GM10248 (cell line): ENCODE results near the gene CAMK2B.

Experiments used
- CTCF ChIA-PET: fragments of 300-600 bp; sonication (Branson Sonifier 250); formaldehyde crosslinking; extraction: SDS; loops from one replicate; lab custom pipeline; 2021; ENCODE audit warnings: antibody characterized with exemption; lab: Yijun Ruan, JAX
- POLR2A ChIA-PET: fragments of 350-650 bp; sonication (Branson Sonifier 250); formaldehyde crosslinking; extraction: SDS; loops from one replicate; lab custom pipeline; 2020; ENCODE audit warnings: antibody characterized with exemption; lab: Yijun Ruan, JAX
- DNase-seq: peaks from one replicate; pipeline ENCODE4 v3.0.0; 2012; ENCODE audit errors: extremely low spot score
- TF ChIP-seq, protein P1 (sequence below): IDR thresholded peaks from 2 replicates; pipeline ENCODE4 v1.5.1; 2012; ENCODE audit warnings: mild to moderate bottlenecking, low read depth; ENCODE audit errors: extremely low read depth, missing control alignments, control extremely low read depth

CAMK2B gene

GRCh38 chr7:44257618-44258422, 67.6 kb downstream of the CAMK2B start:
- TF ChIP-seq, protein P1, sequence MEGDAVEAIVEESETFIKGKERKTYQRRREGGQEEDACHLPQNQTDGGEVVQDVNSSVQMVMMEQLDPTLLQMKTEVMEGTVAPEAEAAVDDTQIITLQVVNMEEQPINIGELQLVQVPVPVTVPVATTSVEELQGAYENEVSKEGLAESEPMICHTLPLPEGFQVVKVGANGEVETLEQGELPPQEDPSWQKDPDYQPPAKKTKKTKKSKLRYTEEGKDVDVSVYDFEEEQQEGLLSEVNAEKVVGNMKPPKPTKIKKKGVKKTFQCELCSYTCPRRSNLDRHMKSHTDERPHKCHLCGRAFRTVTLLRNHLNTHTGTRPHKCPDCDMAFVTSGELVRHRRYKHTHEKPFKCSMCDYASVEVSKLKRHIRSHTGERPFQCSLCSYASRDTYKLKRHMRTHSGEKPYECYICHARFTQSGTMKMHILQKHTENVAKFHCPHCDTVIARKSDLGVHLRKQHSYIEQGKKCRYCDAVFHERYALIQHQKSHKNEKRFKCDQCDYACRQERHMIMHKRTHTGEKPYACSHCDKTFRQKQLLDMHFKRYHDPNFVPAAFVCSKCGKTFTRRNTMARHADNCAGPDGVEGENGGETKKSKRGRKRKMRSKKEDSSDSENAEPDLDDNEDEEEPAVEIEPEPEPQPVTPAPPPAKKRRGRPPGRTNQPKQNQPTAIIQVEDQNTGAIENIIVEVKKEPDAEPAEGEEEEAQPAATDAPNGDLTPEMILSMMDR: peak; percentile 8
- POLR2A ChIA-PET: interaction anchor here (0.7 to 0.9 kb wide), 2 partner anchors 17 to 57 kb away, joined by 3 read pairs; no protein-coding TSS in a partner anchor
- CTCF ChIA-PET: interaction anchor here (1.1 to 12.7 kb wide), 14 partner anchors 9 to 308 kb away, joined by 3 to 117 read pairs (median 4); partner anchors contain the start of gene NUDCD3
- peak; percentile 89 for DNase-seq

DNA sequence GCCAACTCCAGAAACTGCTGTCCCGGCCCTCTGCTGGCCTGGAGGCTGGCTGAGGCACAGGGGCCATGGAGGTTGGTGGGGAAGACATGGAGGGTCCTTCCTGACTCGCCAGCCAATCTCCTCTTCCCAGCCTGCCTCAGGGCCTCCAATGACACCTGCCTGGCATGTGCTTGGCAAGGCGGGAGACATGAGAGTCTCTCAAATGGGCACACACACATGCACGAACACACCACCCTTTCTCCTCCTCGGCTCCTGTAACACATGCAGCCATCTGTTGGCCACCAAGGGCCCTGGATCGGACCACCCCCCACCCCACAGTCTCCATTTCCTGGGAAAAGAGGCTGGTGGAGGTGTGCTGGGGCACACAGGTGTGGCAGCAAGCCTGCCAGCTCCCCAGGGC, 68.2 kb downstream of the CAMK2B start:
- ChIA-PET CTCF (interaction anchor here (1.1 to 12.7 kb wide), 10 partner anchors 9 to 308 kb away, joined by 3 to 117 read pairs (median 4); partner anchors contain the start of gene NUDCD3), POLR2A (no interaction called here)
- no peak for DNase-seq
- TF ChIP-seq, protein P1: no peak

DNA sequence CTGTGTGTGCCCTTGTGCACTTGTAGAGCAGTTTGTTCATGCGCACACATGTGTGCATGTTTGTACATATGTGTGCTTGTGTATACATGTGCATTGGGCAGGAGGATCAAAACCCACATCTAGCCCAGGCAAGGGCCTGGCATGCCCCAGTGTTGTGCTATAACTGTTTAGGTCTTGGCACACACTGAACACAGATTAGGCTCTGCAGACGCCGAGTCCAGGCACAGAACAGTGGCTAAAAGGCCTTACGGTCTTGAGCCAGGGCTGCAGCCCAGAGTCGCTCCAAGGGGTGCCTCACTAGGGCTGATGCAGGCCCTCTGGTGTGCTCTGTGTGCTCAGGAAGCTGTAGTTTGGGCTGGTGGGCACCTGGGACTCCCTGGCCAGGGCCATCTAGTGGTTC, 68.9 kb downstream of the CAMK2B start:
- ChIA-PET POLR2A (no interaction called here), CTCF (interaction anchor here (1.8 to 12.7 kb wide), 2 partner anchors 14 to 106 kb away, joined by 4 to 117 read pairs; no protein-coding TSS in a partner anchor)

DNA sequence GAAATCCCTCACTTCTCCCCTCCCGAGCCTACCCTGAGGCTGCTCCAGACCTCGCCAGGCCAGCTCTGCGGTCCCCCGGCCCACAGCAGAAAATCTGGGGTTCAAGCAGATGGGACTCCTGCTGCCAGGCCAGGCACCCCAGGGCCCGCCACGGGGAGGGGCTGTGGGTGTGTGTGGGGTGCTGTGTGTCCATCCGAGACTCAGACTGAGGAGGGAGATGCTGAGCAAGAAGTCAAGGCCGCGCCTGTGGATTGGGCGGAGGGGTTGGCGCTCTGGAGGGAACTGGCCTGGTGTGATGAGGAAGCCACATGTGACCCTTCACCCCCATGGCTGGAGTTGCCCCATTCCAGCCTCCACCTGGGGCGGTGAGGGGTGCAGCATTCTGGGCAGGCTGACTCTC, 73.5 kb downstream of the CAMK2B start:
- TF ChIP-seq, protein P1: no peak
- CTCF ChIA-PET: interaction anchor here (12.7 kb wide), 1 partner anchor 9 kb away, joined by 117 read pairs; no protein-coding TSS in a partner anchor
- POLR2A ChIA-PET: no interaction called here
- DNase-seq: no peak

More for the DNA sequence above, 68.9 kb downstream of the CAMK2B start:
- DNase-seq: no peak
- TF ChIP-seq, protein P1: no peak

GRCh38 chr7:44251269-44251668, 74.1 kb downstream of the CAMK2B start:
- CTCF ChIA-PET: interaction anchor here (12.7 kb wide), 1 partner anchor 9 kb away, joined by 117 read pairs; no protein-coding TSS in a partner anchor
- POLR2A ChIA-PET: no interaction called here
- TF ChIP-seq, protein P1: no peak
- no peak for DNase-seq

DNA sequence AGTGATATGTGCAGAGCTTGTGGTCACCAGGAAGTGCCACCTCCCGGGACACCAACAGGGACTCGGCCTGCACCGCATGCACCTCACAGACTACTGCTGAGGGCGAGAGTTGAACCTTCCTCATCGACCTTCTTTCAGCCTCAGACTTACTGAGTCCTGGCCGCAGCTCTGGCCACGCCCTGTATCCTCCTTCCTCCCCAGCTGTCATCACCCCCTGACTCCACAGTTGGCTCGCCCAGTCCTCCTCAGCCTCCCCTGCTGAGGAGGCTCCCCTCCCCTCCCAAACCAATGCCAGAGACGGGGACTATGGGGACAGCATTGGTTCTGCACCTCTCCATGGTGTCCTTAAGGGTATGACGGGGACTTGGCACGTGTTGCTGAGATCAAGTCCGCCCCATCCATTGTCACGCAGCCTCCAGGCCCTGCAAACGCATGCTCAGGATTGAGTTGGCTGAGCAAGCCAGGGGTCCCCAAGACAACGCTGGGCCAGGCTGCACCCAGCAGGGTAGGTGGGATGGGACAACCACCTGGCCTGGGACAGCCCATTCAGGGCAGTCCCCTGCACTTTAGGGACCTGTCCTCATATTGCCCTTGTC, 75.7 kb downstream of the CAMK2B start:
- CTCF ChIA-PET: interaction anchor here (0.9 to 2.5 kb wide), 3 partner anchors 8 to 165 kb away, joined by 3 to 8 read pairs (median 5); no protein-coding TSS in a partner anchor
- POLR2A ChIA-PET: no interaction called here
- no peak for DNase-seq
- TF ChIP-seq, protein P1: no peak
